ENCODE results near the gene UPK3BL2.
"Not testable (repeated sequence)": the region's sequence is repeated elsewhere in the genome, so short reads cannot be mapped to it uniquely, and the experiment has no call there.

UPK3BL2 gene

DNA sequence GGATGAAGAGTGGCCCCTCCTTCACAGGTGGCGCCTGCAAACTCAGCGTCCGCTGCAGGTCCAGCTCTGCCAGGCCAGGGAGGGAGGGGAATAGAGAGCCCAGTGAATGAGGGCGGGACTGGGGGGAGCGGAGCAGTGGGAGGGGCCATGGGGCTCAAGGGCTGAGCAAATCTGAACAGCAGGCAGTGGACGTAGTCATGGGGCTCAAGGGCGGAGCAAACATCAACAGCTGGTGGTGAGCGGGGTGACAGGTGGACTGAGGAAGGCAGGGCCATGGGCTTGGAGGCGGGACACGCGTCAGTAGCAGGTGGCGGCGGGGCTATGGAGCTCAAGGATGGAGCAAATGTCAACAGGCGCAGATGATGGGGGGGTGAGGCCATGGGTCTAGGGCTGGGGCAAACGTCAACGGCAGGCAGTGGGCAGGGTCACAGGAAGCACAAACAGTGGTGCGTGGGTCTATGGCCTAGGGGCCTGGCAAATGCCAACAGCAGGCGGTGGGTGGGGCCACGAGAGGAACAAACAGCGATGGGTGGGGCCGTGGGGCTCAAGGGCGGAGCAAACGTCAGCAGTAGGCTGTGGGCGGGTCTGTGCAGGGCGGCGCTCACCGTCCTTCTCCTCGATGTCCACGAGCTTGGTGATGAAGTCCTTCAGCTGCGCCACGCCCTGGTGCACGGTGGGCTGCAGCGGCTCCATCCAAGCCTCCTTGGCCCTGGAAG is 50.1 kb downstream of the UPK3BL2 start:
- DNase-seq = not testable (repeated sequence)

DNA sequence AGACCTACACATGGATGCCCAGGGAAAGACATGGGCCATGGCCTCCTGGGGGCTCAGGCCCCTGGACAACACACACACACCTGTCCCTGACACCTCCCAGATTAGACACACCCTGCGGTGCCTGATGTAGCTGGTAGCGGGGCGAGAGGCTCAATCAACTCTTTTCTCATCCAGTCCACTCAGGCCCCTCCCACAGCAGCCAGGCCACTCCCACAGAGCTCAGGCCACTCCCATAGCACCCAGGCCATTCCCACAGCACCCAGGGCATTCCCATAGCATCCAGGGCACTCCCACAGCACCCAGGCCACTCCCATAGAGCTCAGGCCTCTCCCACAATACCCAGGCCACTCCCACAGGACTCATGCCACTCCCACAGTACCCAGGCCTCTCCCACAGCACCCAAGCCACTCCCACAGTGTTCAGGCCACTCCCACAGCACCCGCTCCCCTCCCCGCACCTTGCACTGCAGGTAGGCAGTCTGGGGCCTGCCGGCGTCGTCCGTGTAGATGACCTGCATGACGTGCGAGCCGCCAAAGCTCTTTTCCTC is 52.9 kb downstream of the UPK3BL2 start:
- DNase-seq = peak; percentile 51 to 64

Data from CD4-positive, alpha-beta T cell treated with Interleukin-4 for 1 hour (primary cell).